Myocyte (in vitro differentiated cells): Measurements from ENCODE around the gene DYNLT1. TPM values are rescaled to one million over a fixed set of nuclear protein-coding genes. Genes with fewer than 3 reads are reported as not detected.
"Not testable (repeated sequence)": the region's sequence is repeated elsewhere in the genome, so short reads cannot be mapped to it uniquely, and the experiment has no call there.

Experiments
- DNase-seq: peaks from one replicate; pipeline ENCODE4 v3.0.0-alpha.2; 2012; ENCODE audit warnings: low read depth
- polyA plus RNA-seq: library from polyadenylated mRNA; unstranded; fragments of >200 nt; gene quantifications from one replicate; pipeline ENCODE4 v1.2.1, GENCODE V29; 2012; ENCODE audit warnings: missing spikeins
- total RNA-seq: library from RNA; depleted of rRNA; stranded (reverse); fragments of >200 nt; gene quantifications from 2 replicates; pipeline ENCODE4 v1.2.3, GENCODE V29; 2014

The DYNLT1 gene
- total RNA-seq = 57.3 and 84.8 TPM in 2 replicates
- polyA plus RNA-seq = 238 TPM

- peak; percentile 95 for DNase-seq
Measured at GRCh38 chr6:158644231-158645063, at the start of gene DYNLT1. Gene DYNLT1, minus strand, starts transcription at chr6:158644743. Its CDS starts 35 bp downstream, at chr6:158644708.

GRCh38 chr6:158688860-158689259 lies 44.3 kb upstream of the DYNLT1 start:
- no peak for DNase-seq

GRCh38 chr6:158687506-158687905 lies 43.0 kb upstream of the DYNLT1 start:
- no peak for DNase-seq

- no peak for DNase-seq
Measured at GRCh38 chr6:158686791-158687381, 42.3 kb upstream of the DYNLT1 start.

- no peak for DNase-seq
Measured at GRCh38 chr6:158686311-158686710, 41.8 kb upstream of the DYNLT1 start.

- no peak for DNase-seq
Measured at GRCh38 chr6:158684745-158685324, 40.3 kb upstream of the DYNLT1 start.

- DNase-seq = no peak
Measured at GRCh38 chr6:158684311-158684710, 39.8 kb upstream of the DYNLT1 start.

- DNase-seq = no peak
Measured at GRCh38 chr6:158680481-158680880, 35.9 kb upstream of the DYNLT1 start.

- no peak for DNase-seq
Measured at GRCh38 chr6:158680015-158680414, 35.5 kb upstream of the DYNLT1 start.

- no peak for DNase-seq
Measured at GRCh38 chr6:158677906-158678578, 33.5 kb upstream of the DYNLT1 start.

GRCh38 chr6:158677094-158677493 lies 32.6 kb upstream of the DYNLT1 start:
- DNase-seq = not testable (repeated sequence)

GRCh38 chr6:158674342-158675131 lies 30.0 kb upstream of the DYNLT1 start:
- DNase-seq = no peak

- no peak for DNase-seq
Measured at GRCh38 chr6:158672726-158673125, 28.2 kb upstream of the DYNLT1 start.

GRCh38 chr6:158672119-158672518 lies 27.6 kb upstream of the DYNLT1 start:
- DNase-seq = not testable (repeated sequence)

GRCh38 chr6:158669145-158670035 lies 24.8 kb upstream of the DYNLT1 start:
- DNase-seq = peak; percentile 62

- DNase-seq = no peak
Measured at GRCh38 chr6:158668707-158669103, 24.2 kb upstream of the DYNLT1 start.

GRCh38 chr6:158667360-158667981 lies 22.9 kb upstream of the DYNLT1 start:
- no peak for DNase-seq

GRCh38 chr6:158666628-158667359 lies 22.3 kb upstream of the DYNLT1 start:
- DNase-seq = peak; percentile 41

GRCh38 chr6:158665332-158665731 lies 20.8 kb upstream of the DYNLT1 start:
- DNase-seq = no peak
